ENCODE measurements around the gene BORCS6.

The BORCS6 gene

DNA sequence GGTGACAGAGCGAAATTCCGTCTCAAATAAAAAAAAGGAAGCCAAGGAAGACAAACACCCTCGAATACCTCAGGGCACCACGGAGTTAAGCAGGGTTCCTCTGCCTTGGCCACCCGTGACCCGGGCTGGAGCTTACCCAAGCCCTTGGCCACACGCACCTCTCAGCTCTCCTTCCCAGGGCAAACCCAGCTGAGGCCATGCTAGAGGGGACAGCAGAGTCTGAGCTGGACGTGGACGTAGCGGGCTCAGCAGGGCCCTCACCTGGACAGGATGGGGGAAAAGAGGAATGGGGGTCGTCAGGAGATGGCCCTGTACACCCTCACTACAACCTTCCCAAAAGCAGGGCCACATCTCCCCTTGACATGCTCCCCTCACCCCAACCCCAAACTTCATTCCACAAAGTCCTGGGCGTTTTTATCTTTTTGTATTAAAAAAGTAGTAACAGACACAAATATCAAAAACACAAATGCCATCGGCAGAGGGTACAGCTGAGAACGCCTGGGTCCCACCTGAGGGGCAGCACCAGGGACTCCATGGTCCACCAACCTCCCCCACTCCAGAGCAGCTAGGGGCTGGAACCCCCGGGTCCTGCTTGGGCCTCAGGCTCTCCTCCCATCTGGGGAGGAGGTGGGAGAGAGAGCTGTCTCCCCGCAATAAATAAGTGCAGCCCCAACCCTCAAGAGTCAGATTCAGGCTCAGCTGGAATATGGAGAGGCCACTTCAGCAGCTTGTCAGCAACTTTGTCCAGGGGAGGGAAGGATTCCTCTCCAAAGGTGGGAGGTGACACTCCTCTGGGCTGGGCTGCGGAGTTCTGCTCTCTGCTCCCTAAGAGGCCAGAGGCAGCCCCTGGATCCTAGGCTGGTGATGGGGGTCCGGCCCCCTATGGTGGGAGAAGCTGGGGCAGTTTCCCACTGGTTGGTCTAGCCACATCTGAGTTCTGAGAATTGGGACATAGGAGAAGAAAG is 49.6 kb downstream of the BORCS6 start:
- Histone ChIP-seq H3K27ac (ENCODE audit: insufficient read depth in 1 of 2, low read depth in 1 of 2, low read length in 2 of 2, poor library complexity in 1 of 2, severe bottlenecking in 2 of 2) (no peak overlapping the region), H3K4me1 (ENCODE audit: control extremely low read depth in 1 of 4, control insufficient read depth in 4 of 4, insufficient read depth in 4 of 4, low read length in 3 of 4) (peaks cover 5 to 23% (median 20%) of the 10 kb centered on the region in 4 experiments), H3K27me3 (replicated peaks in 2 of 5; ENCODE audit: control insufficient read depth in 4 of 5, insufficient read depth in 5 of 5, low read length in 4 of 5) (no peaks in the 10 kb centered on the region), H3K36me3 (ENCODE audit: control insufficient read depth in 4 of 4, insufficient read depth in 4 of 4, low read length in 3 of 4) (peaks cover 0 to 50% (median 33%) of the 10 kb centered on the region in 4 experiments), H3K9me3 (ENCODE audit: control extremely low read depth in 1 of 5, control insufficient read depth in 4 of 5, insufficient read depth in 2 of 5, low read depth in 1 of 5, low read length in 4 of 5) (no peaks in the 10 kb centered on the region), H3K4me3 (ENCODE audit: control insufficient read depth in 1 of 7, extremely low read depth in 1 of 7, insufficient read depth in 4 of 7, low read depth in 2 of 7, low read length in 6 of 7) (no peak overlapping the region)
- CTCF ChIA-PET = interaction anchor here (0.9 to 22.4 kb wide), 9 partner anchors 12 to 84 kb away, joined by 3 to 292 read pairs (median 8); partner anchors contain the start of genes ALOXE3, HES7, PER1 and VAMP2
- POLR2A ChIA-PET = interaction anchor here (0.5 to 4.1 kb wide), 12 partner anchors 8 to 283 kb away, joined by 3 to 23 read pairs (median 6); partner anchors contain the start of genes NAA38, PER1 and TMEM107
- no peak for DNase-seq
- 90% methylated on average over 10 of the region's 18 CpGs for WGBS (ENCODE audit: insufficient coverage)

DNA sequence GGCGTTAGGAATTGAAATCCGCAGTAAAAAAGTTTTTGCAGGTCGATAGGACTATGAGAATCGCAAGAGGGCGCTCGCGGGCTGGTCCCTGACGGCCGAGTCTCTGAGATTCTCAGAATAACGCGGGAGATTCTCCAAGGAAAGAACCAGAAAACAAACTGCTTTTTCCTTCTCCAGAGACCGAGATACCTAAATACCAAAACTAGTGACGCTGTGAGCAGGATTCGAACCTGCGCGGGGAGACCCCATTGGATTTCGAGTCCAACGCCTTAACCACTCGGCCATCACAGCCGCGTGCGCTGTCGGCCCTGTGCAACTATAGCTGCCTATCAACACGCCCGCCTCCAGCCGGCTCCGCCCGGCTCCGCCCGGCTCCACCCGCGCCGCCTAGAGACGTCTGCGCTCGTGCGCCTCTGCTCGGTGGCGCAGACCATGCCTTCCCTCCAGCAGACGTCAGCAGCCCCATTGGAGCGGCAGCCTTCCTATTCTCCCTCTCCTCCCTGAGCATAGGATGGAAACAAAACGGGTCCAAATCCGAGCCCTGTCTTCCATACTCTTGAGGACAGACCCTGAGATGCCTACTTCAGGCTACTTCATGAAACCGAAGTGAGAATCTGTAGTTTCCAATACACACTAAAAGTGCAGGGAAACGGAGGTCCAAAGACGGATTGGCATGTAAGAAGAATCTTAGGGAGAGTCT is 51.2 kb downstream of the BORCS6 start:
- Histone ChIP-seq H3K36me3 (ENCODE audit: control insufficient read depth in 4 of 4, insufficient read depth in 4 of 4, low read length in 3 of 4) (peaks cover 0 to 35% (median 23%) of the 10 kb centered on the region in 4 experiments), H3K27ac (ENCODE audit: insufficient read depth in 1 of 2, low read depth in 1 of 2, low read length in 2 of 2, poor library complexity in 1 of 2, severe bottlenecking in 2 of 2) (peak overlapping the region; percentile 40 to 80), H3K9me3 (ENCODE audit: control extremely low read depth in 1 of 5, control insufficient read depth in 4 of 5, insufficient read depth in 2 of 5, low read depth in 1 of 5, low read length in 4 of 5) (no peaks in the 10 kb centered on the region), H3K4me1 (ENCODE audit: control extremely low read depth in 1 of 4, control insufficient read depth in 4 of 4, insufficient read depth in 4 of 4, low read length in 3 of 4) (peaks cover 5 to 23% (median 20%) of the 10 kb centered on the region in 4 experiments), H3K27me3 (replicated peaks in 2 of 5; ENCODE audit: control insufficient read depth in 4 of 5, insufficient read depth in 5 of 5, low read length in 4 of 5) (no peaks in the 10 kb centered on the region), H3K4me3 (ENCODE audit: control insufficient read depth in 1 of 7, extremely low read depth in 1 of 7, insufficient read depth in 4 of 7, low read depth in 2 of 7, low read length in 6 of 7) (peak overlapping the region; percentile 33 to 81 (median 72))
- DNase-seq = peak; percentile 94 to 97 (median 97)
- ChIA-PET POLR2A (interaction anchor here (0.6 to 4.1 kb wide), 12 partner anchors 9 to 47 kb away, joined by 3 to 23 read pairs (median 5); partner anchors contain the start of genes PER1 and TMEM107), CTCF (interaction anchor here (0.8 to 22.4 kb wide), 9 partner anchors 11 to 85 kb away, joined by 3 to 292 read pairs (median 6); partner anchors contain the start of genes ALOXE3, HES7, PER1 and VAMP2)
- WGBS (ENCODE audit: insufficient coverage) = 0% methylated on average over 37 of the region's 46 CpGs

DNA sequence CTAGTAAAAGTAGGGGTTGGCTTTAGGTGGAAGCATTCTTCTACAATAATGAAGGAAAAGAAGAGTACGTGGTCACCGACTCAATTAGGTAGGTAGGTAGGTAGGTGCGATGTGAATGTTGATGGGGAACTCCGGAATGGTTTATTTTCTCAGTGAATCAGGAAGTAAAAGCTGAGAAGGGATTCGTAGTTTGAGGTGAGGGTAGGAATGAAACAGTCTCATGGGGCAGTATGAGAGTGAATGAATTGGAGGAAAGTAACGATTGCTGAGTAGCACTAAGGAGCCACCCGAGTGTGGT is 51.7 kb downstream of the BORCS6 start:
- peaks cover 0 to 31% (median 22%) of the 10 kb centered on the region in 4 experiments for H3K36me3 ChIP-seq (ENCODE audit: control insufficient read depth in 4 of 4, insufficient read depth in 4 of 4, low read length in 3 of 4)
- H3K9me3 ChIP-seq (ENCODE audit: control extremely low read depth in 1 of 5, control insufficient read depth in 4 of 5, insufficient read depth in 2 of 5, low read depth in 1 of 5, low read length in 4 of 5) = no peaks in the 10 kb centered on the region
- no peak for DNase-seq
- no peaks in the 10 kb centered on the region for H3K27me3 ChIP-seq (replicated peaks in 2 of 5; ENCODE audit: control insufficient read depth in 4 of 5, insufficient read depth in 5 of 5, low read length in 4 of 5)
- peak overlapping the region; percentile 14 to 29 for H3K27ac ChIP-seq (ENCODE audit: insufficient read depth in 1 of 2, low read depth in 1 of 2, low read length in 2 of 2, poor library complexity in 1 of 2, severe bottlenecking in 2 of 2)
- peak overlapping the region in 6 of 7 experiments; percentile 58 to 81 (median 72) for H3K4me3 ChIP-seq (ENCODE audit: control insufficient read depth in 1 of 7, extremely low read depth in 1 of 7, insufficient read depth in 4 of 7, low read depth in 2 of 7, low read length in 6 of 7)
- ChIA-PET CTCF (interaction anchor here (0.6 to 22.4 kb wide), 9 partner anchors 10 to 206 kb away, joined by 3 to 292 read pairs (median 8); partner anchors contain the start of genes ALOXE3, CNTROB, HES7 and PER1), POLR2A (interaction anchor here (0.6 to 4.1 kb wide), 8 partner anchors 11 to 35 kb away, joined by 3 to 23 read pairs (median 8); partner anchors contain the start of gene PER1)
- 0% methylated on average over 7 of the region's 7 CpGs for WGBS (ENCODE audit: insufficient coverage)
- peaks cover 5 to 23% (median 20%) of the 10 kb centered on the region in 4 experiments for H3K4me1 ChIP-seq (ENCODE audit: control extremely low read depth in 1 of 4, control insufficient read depth in 4 of 4, insufficient read depth in 4 of 4, low read length in 3 of 4)
